Effector memory CD4-positive, alpha-beta T cell (primary cell): ENCODE data around the gene USP32.

Source experiments
- DNase-seq, 3 donors: peaks; one replicate each; pipeline ENCODE4 v3.0.0-alpha.2; 2020
- H3K27ac ChIP-seq: 2 replicates; pipeline ENCODE4 v1.7.0; 2013; ENCODE audit warnings: mild to moderate bottlenecking, low read length, moderate library complexity; ENCODE audit not compliant: insufficient read depth, poor library complexity, severe bottlenecking
- H3K27me3 ChIP-seq: replicated peaks from 2 replicates; pipeline ENCODE4 v1.7.0; 2013; ENCODE audit warnings: mild to moderate bottlenecking, low read length; ENCODE audit not compliant: insufficient read depth, control insufficient read depth, poor library complexity, severe bottlenecking
- H3K36me3 ChIP-seq: 2 replicates; pipeline ENCODE4 v1.7.0; 2013; ENCODE audit warnings: mild to moderate bottlenecking, low read length, moderate library complexity; ENCODE audit not compliant: control insufficient read depth, insufficient read depth
- H3K4me1 ChIP-seq: 2 replicates; pipeline ENCODE4 v1.7.0; 2013; ENCODE audit warnings: low read length, mild to moderate bottlenecking; ENCODE audit not compliant: control insufficient read depth, insufficient read depth, poor library complexity, severe bottlenecking
- H3K4me3 ChIP-seq: 2 replicates; pipeline ENCODE4 v1.7.0; 2013; ENCODE audit warnings: low read length, low read depth, mild to moderate bottlenecking; ENCODE audit not compliant: insufficient read depth, poor library complexity, severe bottlenecking
- H3K9me3 ChIP-seq: 2 replicates; pipeline ENCODE4 v1.7.0; 2013; ENCODE audit warnings: mild to moderate bottlenecking, low read length, moderate library complexity; ENCODE audit not compliant: control insufficient read depth

The USP32 gene

DNA sequence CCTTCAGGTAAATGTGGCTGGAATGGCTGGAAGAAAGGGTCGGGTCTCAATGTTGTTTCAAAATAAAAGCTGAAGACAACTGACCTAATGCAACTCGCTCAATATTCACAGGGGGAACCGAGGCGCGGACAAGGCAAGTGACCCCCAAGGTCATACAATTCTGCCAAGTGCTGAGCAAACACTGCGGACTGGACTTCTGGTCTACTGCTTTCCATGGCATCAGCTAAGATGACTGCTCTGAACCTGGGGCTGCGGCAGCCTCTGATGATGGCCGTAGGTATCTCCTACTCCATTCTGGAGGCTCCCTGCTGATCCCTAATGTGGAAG, 220.2 kb downstream of the USP32 start:
- H3K36me3 ChIP-seq: no peaks in the 10 kb centered on the region
- H3K9me3 ChIP-seq: no peaks in the 10 kb centered on the region
- H3K27ac ChIP-seq: no peak overlapping the region
- H3K4me3 ChIP-seq: no peak overlapping the region
- H3K4me1 ChIP-seq: peaks cover 8% of the 10 kb centered on the region
- no peak for DNase-seq
- H3K27me3 ChIP-seq: no peaks in the 10 kb centered on the region

DNA sequence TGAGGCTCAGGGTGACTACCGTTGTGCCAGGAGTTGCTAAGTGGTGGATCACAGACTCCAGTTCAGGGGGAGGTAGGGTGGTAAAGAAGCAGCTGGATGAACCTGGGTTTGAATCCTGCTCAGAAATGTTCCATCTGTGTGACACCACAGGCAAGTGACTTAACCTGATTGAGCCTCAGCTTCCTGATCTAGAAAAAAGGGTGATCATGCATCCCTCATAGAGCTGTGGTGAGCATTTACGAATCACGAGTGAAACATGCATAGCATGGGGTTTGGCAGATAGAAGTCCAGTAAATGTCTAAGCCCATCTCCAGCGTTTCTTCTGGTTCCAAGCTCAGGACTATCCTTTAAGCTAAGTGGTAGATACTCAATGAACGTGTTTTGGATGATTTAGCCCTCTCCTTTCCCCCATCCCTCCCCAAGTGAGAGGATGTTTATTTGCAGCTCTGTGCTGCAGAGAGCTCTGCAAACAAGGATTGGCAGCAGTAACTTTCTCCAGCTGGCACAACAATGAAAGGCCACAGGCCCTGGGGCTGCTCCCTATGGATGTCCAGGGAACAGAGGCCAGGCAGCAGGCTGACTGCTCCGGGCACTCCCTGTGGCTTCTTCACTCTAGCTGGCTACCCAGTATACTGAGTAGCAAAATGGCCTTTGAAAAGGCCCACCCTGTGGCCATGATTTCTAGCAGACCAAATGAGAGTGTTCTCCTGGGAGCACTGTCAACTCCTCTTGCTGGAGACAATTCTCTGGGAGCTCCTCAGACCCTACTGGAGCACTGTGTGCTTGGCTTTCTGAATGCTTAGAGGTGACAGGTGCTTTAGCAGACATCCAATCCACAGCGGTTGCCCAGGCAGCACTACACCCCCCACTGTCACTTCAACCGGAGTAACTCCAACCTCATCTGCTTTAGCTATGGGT, 220.8 kb downstream of the USP32 start:
- H3K9me3 ChIP-seq: no peaks in the 10 kb centered on the region
- no peaks in the 10 kb centered on the region for H3K36me3 ChIP-seq
- no peak overlapping the region for H3K27ac ChIP-seq

DNA sequence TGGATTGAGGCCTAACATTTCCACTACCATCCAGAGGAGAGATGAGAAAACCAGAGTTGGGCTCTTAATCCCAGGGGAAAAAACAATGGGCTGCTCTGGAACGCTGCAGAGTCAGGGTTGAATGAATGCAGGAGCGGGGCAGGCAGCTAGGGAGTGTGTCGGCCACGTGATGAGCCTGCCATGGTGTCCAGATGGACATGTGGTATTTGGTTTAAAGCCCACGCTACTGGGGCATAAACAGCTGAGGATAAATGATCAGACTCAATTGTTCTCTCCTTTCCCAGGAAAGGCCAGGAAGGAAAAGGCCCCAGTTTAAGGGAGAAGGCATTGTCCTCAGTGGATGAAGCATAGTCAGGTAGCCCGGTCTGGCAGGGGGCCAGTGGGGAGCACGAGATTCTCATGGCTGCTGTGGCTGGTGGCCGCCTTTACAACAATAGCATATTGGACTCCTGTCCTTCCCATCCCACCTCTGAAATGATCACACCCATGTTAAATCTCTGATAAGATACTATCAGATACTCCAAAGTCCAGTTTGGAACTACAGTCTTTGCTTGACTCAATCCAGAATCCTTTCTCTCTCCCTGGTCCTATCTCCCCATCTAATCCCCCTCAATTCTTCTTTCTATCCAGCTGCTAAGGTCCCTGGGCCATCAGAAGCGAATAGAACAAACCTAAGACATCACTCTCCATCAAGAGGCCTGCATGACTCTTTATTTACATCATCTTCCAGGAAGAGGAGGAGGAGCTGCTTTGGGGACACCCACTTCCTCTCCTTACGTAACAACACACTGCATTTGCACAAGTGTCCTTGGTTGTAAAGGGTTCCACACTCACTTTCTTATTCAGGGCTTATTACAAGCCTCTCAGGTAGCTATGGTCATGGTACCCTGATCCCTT, 221.8 kb downstream of the USP32 start:
- no peak for DNase-seq
- H3K27ac ChIP-seq: no peak overlapping the region
- no peaks in the 10 kb centered on the region for H3K27me3 ChIP-seq
- no peak overlapping the region for H3K4me3 ChIP-seq
- no peaks in the 10 kb centered on the region for H3K36me3 ChIP-seq
- no peaks in the 10 kb centered on the region for H3K9me3 ChIP-seq
- peaks cover 14% of the 10 kb centered on the region for H3K4me1 ChIP-seq

More for the DNA sequence above, 220.8 kb downstream of the USP32 start:
- no peaks in the 10 kb centered on the region for H3K27me3 ChIP-seq
- peaks cover 9% of the 10 kb centered on the region for H3K4me1 ChIP-seq
- H3K4me3 ChIP-seq: no peak overlapping the region
- no peak for DNase-seq

- no peak for DNase-seq
- no peaks in the 10 kb centered on the region for H3K9me3 ChIP-seq
- H3K27me3 ChIP-seq: no peaks in the 10 kb centered on the region
- peaks cover 14% of the 10 kb centered on the region for H3K4me1 ChIP-seq
- no peak overlapping the region for H3K27ac ChIP-seq
- no peak overlapping the region for H3K4me3 ChIP-seq
- no peaks in the 10 kb centered on the region for H3K36me3 ChIP-seq
Observed at GRCh38 chr17:60168654-60169053, 223.3 kb downstream of the USP32 start.

DNA sequence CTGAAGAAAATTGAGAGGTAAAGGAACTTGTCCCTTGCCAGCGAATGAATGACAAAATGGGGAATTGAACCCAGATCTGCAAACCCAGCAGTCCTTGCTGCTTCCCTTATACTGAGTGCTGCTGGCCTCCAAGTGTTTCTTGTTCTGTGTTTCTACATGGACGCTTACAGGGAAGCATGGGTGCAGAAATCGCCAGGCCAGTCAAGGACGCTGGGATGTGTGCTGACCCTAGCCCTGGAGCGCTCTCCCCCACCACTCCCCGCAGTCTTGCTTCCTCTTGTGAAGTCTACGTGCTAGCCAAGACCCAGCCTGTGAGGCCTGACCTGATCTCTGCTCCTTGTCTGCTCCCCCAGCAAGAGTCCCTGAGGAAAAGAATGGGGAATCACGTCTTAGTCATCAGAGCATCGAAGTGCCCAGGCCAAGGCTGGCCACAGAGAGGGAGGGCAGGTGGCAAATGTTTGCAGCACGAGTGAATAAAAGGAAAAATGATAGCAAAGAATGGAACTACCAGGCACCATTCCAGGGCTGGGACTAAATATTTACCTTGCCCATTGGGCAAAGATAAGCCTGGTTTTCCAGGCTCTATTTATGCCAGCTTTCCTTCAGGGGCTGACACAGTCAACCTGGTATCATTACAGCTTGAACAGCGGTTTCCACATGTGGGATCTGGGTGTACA, 224.7 kb downstream of the USP32 start:
- no peak overlapping the region for H3K27ac ChIP-seq
- no peak for DNase-seq

GRCh38 chr17:60165971-60166370, 226.0 kb downstream of the USP32 start:
- Histone ChIP-seq H3K4me1 (peaks cover 14% of the 10 kb centered on the region), H3K36me3 (no peaks in the 10 kb centered on the region), H3K27ac (no peak overlapping the region), H3K27me3 (no peaks in the 10 kb centered on the region), H3K4me3 (no peak overlapping the region), H3K9me3 (no peaks in the 10 kb centered on the region)
- no peak for DNase-seq

More for the DNA sequence above, 224.7 kb downstream of the USP32 start:
- H3K27me3 ChIP-seq: no peaks in the 10 kb centered on the region
- no peak overlapping the region for H3K4me3 ChIP-seq
- peaks cover 14% of the 10 kb centered on the region for H3K4me1 ChIP-seq
- no peaks in the 10 kb centered on the region for H3K9me3 ChIP-seq
- H3K36me3 ChIP-seq: no peaks in the 10 kb centered on the region

GRCh38 chr17:60165223-60165622, 226.7 kb downstream of the USP32 start:
- H3K27me3 ChIP-seq: no peaks in the 10 kb centered on the region
- no peaks in the 10 kb centered on the region for H3K9me3 ChIP-seq
- no peak for DNase-seq
- no peaks in the 10 kb centered on the region for H3K36me3 ChIP-seq
- H3K27ac ChIP-seq: no peak overlapping the region
- H3K4me3 ChIP-seq: no peak overlapping the region
- peaks cover 10% of the 10 kb centered on the region for H3K4me1 ChIP-seq

GRCh38 chr17:60164697-60165096, 227.2 kb downstream of the USP32 start:
- Histone ChIP-seq H3K27ac (no peak overlapping the region), H3K27me3 (no peaks in the 10 kb centered on the region), H3K4me1 (peaks cover 6% of the 10 kb centered on the region), H3K4me3 (no peak overlapping the region), H3K9me3 (no peaks in the 10 kb centered on the region), H3K36me3 (no peaks in the 10 kb centered on the region)
- DNase-seq: no peak

DNA sequence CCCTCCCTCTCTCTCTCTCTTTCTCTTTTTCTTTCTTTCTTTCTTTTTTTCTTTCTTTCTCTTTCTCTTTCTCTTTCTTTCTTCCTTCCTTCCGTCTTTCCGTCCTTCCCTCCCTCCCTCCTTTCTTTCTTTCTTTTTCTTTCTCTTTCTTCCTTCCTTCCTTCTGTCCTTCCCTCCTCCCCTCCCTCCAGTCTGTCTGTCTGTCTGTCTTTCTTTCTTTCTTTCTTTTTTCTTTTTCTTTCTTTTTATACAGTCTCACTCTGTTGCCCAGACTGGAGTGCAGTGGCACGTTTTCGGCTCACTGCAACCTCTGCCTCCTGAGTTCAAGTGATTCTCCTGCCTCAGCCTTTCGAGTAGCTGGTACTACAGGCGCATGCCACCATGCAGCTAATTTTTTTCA, 227.8 kb downstream of the USP32 start:
- no peak overlapping the region for H3K27ac ChIP-seq
- H3K9me3 ChIP-seq: no peaks in the 10 kb centered on the region
- DNase-seq: no peak
- H3K27me3 ChIP-seq: no peaks in the 10 kb centered on the region
- H3K36me3 ChIP-seq: no peaks in the 10 kb centered on the region
- no peak overlapping the region for H3K4me3 ChIP-seq
- peaks cover 6% of the 10 kb centered on the region for H3K4me1 ChIP-seq
